Measurements from ENCODE around the gene KRT6B. TPM values are rescaled to one million over a fixed set of nuclear protein-coding genes. Genes with fewer than 3 reads are reported as not detected.

Gene KRT6B
- total RNA-seq, 3 donors from 2014 or later (not counting 1 experiment from before 2014, with no cell fraction given): not detected

DNA sequence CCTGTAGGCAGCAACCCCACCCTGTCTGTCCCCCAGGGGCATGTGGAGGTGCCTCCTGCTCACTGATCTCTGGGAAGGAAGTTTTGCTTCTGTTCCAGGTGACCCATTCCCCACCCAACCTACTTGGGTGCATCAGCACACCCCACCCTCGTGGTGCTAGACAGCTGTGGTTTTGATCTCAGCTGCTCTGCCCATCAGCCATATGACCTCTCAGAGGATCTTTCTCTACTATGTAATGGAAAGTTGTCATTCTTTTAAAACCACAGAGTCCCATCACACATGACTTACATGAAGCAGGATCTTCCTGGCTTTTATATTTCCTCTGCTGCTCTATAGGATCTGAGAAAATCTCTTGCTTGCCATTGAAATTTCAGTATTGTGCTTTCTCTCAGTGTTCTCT lies 32.3 kb downstream of the KRT6B start:
- Histone ChIP-seq H3K27me3 (ENCODE audit: control insufficient read depth, insufficient read depth, low read length) (no peaks in the 10 kb centered on the region), H3K27ac (ENCODE audit: low read length) (no peak overlapping the region), H3K9me3 (ENCODE audit: control insufficient read depth, insufficient read depth, low read length) (no peaks in the 10 kb centered on the region), H3K4me3 (ENCODE audit: low read length) (no peak overlapping the region), H3K36me3 (ENCODE audit: control insufficient read depth, insufficient read depth, low read length) (no peaks in the 10 kb centered on the region), H3K4me1 (ENCODE audit: control insufficient read depth, insufficient read depth, low read length) (no peaks in the 10 kb centered on the region)
- TF ChIP-seq, protein P1, sequence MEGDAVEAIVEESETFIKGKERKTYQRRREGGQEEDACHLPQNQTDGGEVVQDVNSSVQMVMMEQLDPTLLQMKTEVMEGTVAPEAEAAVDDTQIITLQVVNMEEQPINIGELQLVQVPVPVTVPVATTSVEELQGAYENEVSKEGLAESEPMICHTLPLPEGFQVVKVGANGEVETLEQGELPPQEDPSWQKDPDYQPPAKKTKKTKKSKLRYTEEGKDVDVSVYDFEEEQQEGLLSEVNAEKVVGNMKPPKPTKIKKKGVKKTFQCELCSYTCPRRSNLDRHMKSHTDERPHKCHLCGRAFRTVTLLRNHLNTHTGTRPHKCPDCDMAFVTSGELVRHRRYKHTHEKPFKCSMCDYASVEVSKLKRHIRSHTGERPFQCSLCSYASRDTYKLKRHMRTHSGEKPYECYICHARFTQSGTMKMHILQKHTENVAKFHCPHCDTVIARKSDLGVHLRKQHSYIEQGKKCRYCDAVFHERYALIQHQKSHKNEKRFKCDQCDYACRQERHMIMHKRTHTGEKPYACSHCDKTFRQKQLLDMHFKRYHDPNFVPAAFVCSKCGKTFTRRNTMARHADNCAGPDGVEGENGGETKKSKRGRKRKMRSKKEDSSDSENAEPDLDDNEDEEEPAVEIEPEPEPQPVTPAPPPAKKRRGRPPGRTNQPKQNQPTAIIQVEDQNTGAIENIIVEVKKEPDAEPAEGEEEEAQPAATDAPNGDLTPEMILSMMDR (IDR thresholded peaks at IDR 0.05): no peak
- no CpG with 5 or more reads among the region's 1 CpG for WGBS (ENCODE audit: insufficient coverage)
- intact Hi-C loops (cut with micrococcal nuclease): no loop called here
- Mint-ChIP-seq H3K27me3 (ENCODE audit: low read depth in 2 of 2) (peaks cover 21 to 35% of the 10 kb centered on the region in 2 donors), H3K27ac (no peak overlapping the region), H3K9me3 (no peaks in the 10 kb centered on the region), H3K4me1 (peaks cover 10 to 12% of the 10 kb centered on the region in 2 donors), H3K36me3 (no peaks in the 10 kb centered on the region), H3K4me3 (no peak overlapping the region)
- DNase-seq (no peak), ATAC-seq (peak in 1 of 3 donors; percentile 34)

DNA sequence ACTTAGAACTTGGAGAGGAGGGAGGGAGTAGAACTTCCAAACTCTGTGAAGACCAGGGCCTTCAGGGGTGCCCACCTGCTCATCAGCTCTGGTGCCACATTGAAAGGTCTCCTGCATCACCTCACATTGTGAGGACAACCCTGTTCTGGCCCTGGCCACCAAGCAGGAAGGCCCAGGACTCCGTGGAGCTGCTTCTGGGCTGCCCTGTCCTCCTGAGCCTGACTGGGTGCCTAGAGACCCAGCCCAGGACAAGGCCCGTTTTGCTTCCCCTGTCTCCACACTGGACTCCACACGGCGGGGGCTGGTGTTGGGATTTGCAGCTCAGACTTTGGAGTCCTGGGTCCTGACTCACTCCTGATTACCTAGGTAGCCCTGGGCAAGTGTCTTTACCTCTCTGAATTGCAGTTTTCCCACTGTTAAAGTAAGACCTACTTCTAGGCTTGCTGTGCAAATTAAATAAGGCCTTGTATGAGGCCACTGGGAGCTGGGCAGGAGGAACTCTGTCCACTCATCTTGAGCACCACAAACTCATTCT lies 33.3 kb downstream of the KRT6B start:
- no peak for DNase-seq
- H3K27ac Mint-ChIP-seq: no peak overlapping the region
- no peaks in the 10 kb centered on the region for H3K36me3 Mint-ChIP-seq
- WGBS (ENCODE audit: insufficient coverage): 86% methylated on average over 4 of the region's 4 CpGs
- Histone ChIP-seq H3K27me3 (ENCODE audit: control insufficient read depth, insufficient read depth, low read length) (no peaks in the 10 kb centered on the region), H3K4me1 (ENCODE audit: control insufficient read depth, insufficient read depth, low read length) (no peaks in the 10 kb centered on the region), H3K36me3 (ENCODE audit: control insufficient read depth, insufficient read depth, low read length) (no peaks in the 10 kb centered on the region), H3K4me3 (ENCODE audit: low read length) (no peak overlapping the region), H3K9me3 (ENCODE audit: control insufficient read depth, insufficient read depth, low read length) (no peaks in the 10 kb centered on the region), H3K27ac (ENCODE audit: low read length) (no peak overlapping the region)
- peaks cover 21 to 35% of the 10 kb centered on the region in 2 donors for H3K27me3 Mint-ChIP-seq (ENCODE audit: low read depth in 2 of 2)
- no peak for ATAC-seq
- no peaks in the 10 kb centered on the region for H3K9me3 Mint-ChIP-seq
- intact Hi-C loops (cut with micrococcal nuclease): no loop called here
- peaks cover 10 to 12% of the 10 kb centered on the region in 2 donors for H3K4me1 Mint-ChIP-seq
- no peak overlapping the region for H3K4me3 Mint-ChIP-seq
- TF ChIP-seq, protein P1 (IDR thresholded peaks at IDR 0.05): no peak

DNA sequence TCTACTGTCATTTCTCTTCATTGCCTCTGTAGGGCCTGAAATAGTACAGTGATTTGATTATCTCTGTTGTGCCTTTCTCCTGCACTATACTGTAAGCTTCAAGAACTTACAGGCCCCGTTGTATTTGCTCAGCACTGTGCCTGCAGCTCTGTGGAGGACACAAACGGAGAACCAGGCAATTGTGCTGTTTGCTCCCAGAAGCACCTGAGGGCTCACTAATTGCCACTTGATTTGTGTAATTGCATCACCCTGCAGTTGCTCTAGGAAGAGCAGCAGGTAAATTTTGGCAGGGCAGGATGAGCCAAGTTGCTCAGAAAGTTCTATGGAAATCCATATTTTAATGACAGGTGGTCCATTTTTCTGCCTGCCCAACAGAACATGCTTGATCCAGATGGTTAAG lies 34.2 kb downstream of the KRT6B start:
- ATAC-seq (no peak), DNase-seq (no peak)
- intact Hi-C loops (cut with micrococcal nuclease): no loop called here
- H3K9me3 ChIP-seq (ENCODE audit: control insufficient read depth, insufficient read depth, low read length): no peaks in the 10 kb centered on the region
- H3K4me3 ChIP-seq (ENCODE audit: low read length): no peak overlapping the region
- no peaks in the 10 kb centered on the region for H3K36me3 Mint-ChIP-seq
- TF ChIP-seq, protein P1 (IDR thresholded peaks at IDR 0.05): no peak
- whole genome bisulfite sequencing (ENCODE audit: insufficient coverage): 69% methylated on average over 2 of the region's 2 CpGs
- H3K27me3 Mint-ChIP-seq (ENCODE audit: low read depth in 2 of 2): peaks cover 13 to 33% of the 10 kb centered on the region in 2 donors
- H3K4me1 ChIP-seq (ENCODE audit: control insufficient read depth, insufficient read depth, low read length): no peaks in the 10 kb centered on the region
- no peak overlapping the region for H3K27ac ChIP-seq (ENCODE audit: low read length)
- no peaks in the 10 kb centered on the region for H3K27me3 ChIP-seq (ENCODE audit: control insufficient read depth, insufficient read depth, low read length)
- no peak overlapping the region for H3K4me3 Mint-ChIP-seq
- no peak overlapping the region for H3K27ac Mint-ChIP-seq
- H3K36me3 ChIP-seq (ENCODE audit: control insufficient read depth, insufficient read depth, low read length): no peaks in the 10 kb centered on the region
- H3K9me3 Mint-ChIP-seq: no peaks in the 10 kb centered on the region
- peaks cover 10 to 12% of the 10 kb centered on the region in 2 donors for H3K4me1 Mint-ChIP-seq

DNA sequence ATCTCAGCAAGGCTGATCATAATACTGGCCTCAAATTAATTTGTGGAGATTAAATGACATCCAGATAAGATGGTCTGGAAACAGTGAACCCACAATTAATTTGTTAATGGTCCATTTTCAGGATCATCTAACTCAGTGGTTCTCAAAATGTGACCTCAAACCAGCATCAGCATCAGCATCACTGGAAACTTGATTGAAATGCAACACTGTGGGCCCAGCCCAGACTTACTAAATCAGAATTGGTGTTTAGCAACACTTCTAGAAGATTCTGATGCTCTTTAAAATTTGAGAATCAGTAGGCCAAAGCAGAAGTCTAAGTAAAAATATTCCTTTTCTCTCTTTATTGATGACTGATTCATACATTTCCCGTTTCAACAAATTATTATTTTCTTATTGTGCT lies 35.2 kb downstream of the KRT6B start:
- Mint-ChIP-seq H3K9me3 (no peaks in the 10 kb centered on the region), H3K36me3 (no peaks in the 10 kb centered on the region), H3K4me1 (peaks cover 10 to 12% of the 10 kb centered on the region in 2 donors), H3K4me3 (no peak overlapping the region), H3K27ac (no peak overlapping the region), H3K27me3 (ENCODE audit: low read depth in 2 of 2) (peaks cover 8 to 31% of the 10 kb centered on the region in 2 donors)
- intact Hi-C loops (cut with micrococcal nuclease): no loop called here
- WGBS (ENCODE audit: insufficient coverage): 91% methylated on average over 1 of the region's 1 CpG
- Histone ChIP-seq H3K27ac (ENCODE audit: low read length) (no peak overlapping the region), H3K36me3 (ENCODE audit: control insufficient read depth, insufficient read depth, low read length) (no peaks in the 10 kb centered on the region), H3K9me3 (ENCODE audit: control insufficient read depth, insufficient read depth, low read length) (no peaks in the 10 kb centered on the region), H3K4me3 (ENCODE audit: low read length) (no peak overlapping the region), H3K27me3 (ENCODE audit: control insufficient read depth, insufficient read depth, low read length) (no peaks in the 10 kb centered on the region), H3K4me1 (ENCODE audit: control insufficient read depth, insufficient read depth, low read length) (no peaks in the 10 kb centered on the region)
- TF ChIP-seq, protein P1 (IDR thresholded peaks at IDR 0.05): no peak
- DNase-seq (no peak), ATAC-seq (no peak)
